Measurements from ENCODE around the gene SUPT3H.
"Not testable (repeated sequence)": the region's sequence is repeated elsewhere in the genome, so short reads cannot be mapped to it uniquely, and the experiment has no call there.

The SUPT3H gene

GRCh38 chr6:45044086-45044485, 333.6 kb downstream of the SUPT3H start:
- H3K27ac ChIP-seq (ENCODE audit: low read length), result no peak overlapping the region
- H3K4me1 ChIP-seq (ENCODE audit: insufficient read depth, low read length), result 0 out of 2 replicates have a peak, but pooled peaks cover 2% of the 10 kb centered on the region
- H3K4me3 ChIP-seq (ENCODE audit: low read length), result no peak overlapping the region
- no peaks in the 10 kb centered on the region for H3K36me3 ChIP-seq (ENCODE audit: insufficient read depth, low read depth, low read length)
- H3K9ac ChIP-seq (ENCODE audit: low read depth, low read length), result no peak overlapping the region
- H3K27me3 ChIP-seq (ENCODE audit: insufficient read depth, low read length), result no peaks in the 10 kb centered on the region
- H3K9me3 ChIP-seq (ENCODE audit: insufficient read depth, low read depth, low read length), result no peaks in the 10 kb centered on the region

GRCh38 chr6:45042673-45043072, 335.1 kb downstream of the SUPT3H start:
- not testable (repeated sequence) for H3K27ac ChIP-seq (ENCODE audit: low read length); H3K27me3 ChIP-seq (ENCODE audit: insufficient read depth, low read length)

GRCh38 chr6:45038226-45038625, 339.5 kb downstream of the SUPT3H start:
- Histone ChIP-seq H3K36me3 (ENCODE audit: insufficient read depth, low read depth, low read length) (no peaks in the 10 kb centered on the region), H3K27me3 (ENCODE audit: insufficient read depth, low read length) (no peaks in the 10 kb centered on the region), H3K4me1 (ENCODE audit: insufficient read depth, low read length) (no peaks in the 10 kb centered on the region), H3K27ac (ENCODE audit: low read length) (no peak overlapping the region), H3K4me3 (ENCODE audit: low read length) (no peak overlapping the region), H3K9me3 (ENCODE audit: insufficient read depth, low read depth, low read length) (no peaks in the 10 kb centered on the region), H3K9ac (ENCODE audit: low read depth, low read length) (no peak overlapping the region)

More at GRCh38 chr6:45042673-45043072, 335.1 kb downstream of the SUPT3H start:
- not testable (repeated sequence) for H3K4me3 ChIP-seq (ENCODE audit: low read length); H3K9me3 ChIP-seq (ENCODE audit: insufficient read depth, low read depth, low read length); H3K36me3 ChIP-seq (ENCODE audit: insufficient read depth, low read depth, low read length); H3K4me1 ChIP-seq (ENCODE audit: insufficient read depth, low read length); H3K9ac ChIP-seq (ENCODE audit: low read depth, low read length)

- H3K4me3 ChIP-seq (ENCODE audit: low read length), result no peak overlapping the region
- H3K36me3 ChIP-seq (ENCODE audit: insufficient read depth, low read depth, low read length), result no peaks in the 10 kb centered on the region
- no peak overlapping the region for H3K27ac ChIP-seq (ENCODE audit: low read length)
- no peaks in the 10 kb centered on the region for H3K9me3 ChIP-seq (ENCODE audit: insufficient read depth, low read depth, low read length)
- no peaks in the 10 kb centered on the region for H3K27me3 ChIP-seq (ENCODE audit: insufficient read depth, low read length)
- no peak overlapping the region for H3K9ac ChIP-seq (ENCODE audit: low read depth, low read length)
- no peaks in the 10 kb centered on the region for H3K4me1 ChIP-seq (ENCODE audit: insufficient read depth, low read length)
Observed at GRCh38 chr6:45036103-45036502, 341.6 kb downstream of the SUPT3H start.

- Histone ChIP-seq H3K36me3 (ENCODE audit: insufficient read depth, low read depth, low read length) (no peaks in the 10 kb centered on the region), H3K9me3 (ENCODE audit: insufficient read depth, low read depth, low read length) (no peaks in the 10 kb centered on the region), H3K4me1 (ENCODE audit: insufficient read depth, low read length) (no peaks in the 10 kb centered on the region), H3K9ac (ENCODE audit: low read depth, low read length) (no peak overlapping the region), H3K27ac (ENCODE audit: low read length) (no peak overlapping the region), H3K4me3 (ENCODE audit: low read length) (no peak overlapping the region), H3K27me3 (ENCODE audit: insufficient read depth, low read length) (no peaks in the 10 kb centered on the region)
Observed at GRCh38 chr6:45032426-45032825, 345.3 kb downstream of the SUPT3H start.

GRCh38 chr6:45031601-45032000, 346.1 kb downstream of the SUPT3H start:
- Histone ChIP-seq H3K27ac (ENCODE audit: low read length) (no peak overlapping the region), H3K27me3 (ENCODE audit: insufficient read depth, low read length) (no peaks in the 10 kb centered on the region), H3K9ac (ENCODE audit: low read depth, low read length) (no peak overlapping the region), H3K9me3 (ENCODE audit: insufficient read depth, low read depth, low read length) (no peaks in the 10 kb centered on the region), H3K4me1 (ENCODE audit: insufficient read depth, low read length) (no peaks in the 10 kb centered on the region), H3K4me3 (ENCODE audit: low read length) (no peak overlapping the region), H3K36me3 (ENCODE audit: insufficient read depth, low read depth, low read length) (no peaks in the 10 kb centered on the region)

- Histone ChIP-seq H3K27ac (ENCODE audit: low read length) (no peak overlapping the region), H3K27me3 (ENCODE audit: insufficient read depth, low read length) (no peaks in the 10 kb centered on the region), H3K9me3 (ENCODE audit: insufficient read depth, low read depth, low read length) (no peaks in the 10 kb centered on the region), H3K36me3 (ENCODE audit: insufficient read depth, low read depth, low read length) (no peaks in the 10 kb centered on the region), H3K4me3 (ENCODE audit: low read length) (no peak overlapping the region), H3K9ac (ENCODE audit: low read depth, low read length) (no peak overlapping the region), H3K4me1 (ENCODE audit: insufficient read depth, low read length) (no peaks in the 10 kb centered on the region)
Observed at GRCh38 chr6:45027126-45027525, 350.6 kb downstream of the SUPT3H start.

- no peaks in the 10 kb centered on the region for H3K4me1 ChIP-seq (ENCODE audit: insufficient read depth, low read length)
Observed at GRCh38 chr6:45026003-45026516, 351.7 kb downstream of the SUPT3H start.

GRCh38 chr6:45024610-45025009, 353.1 kb downstream of the SUPT3H start:
- Histone ChIP-seq H3K4me1 (ENCODE audit: insufficient read depth, low read length) (no peaks in the 10 kb centered on the region), H3K9me3 (ENCODE audit: insufficient read depth, low read depth, low read length) (no peaks in the 10 kb centered on the region), H3K9ac (ENCODE audit: low read depth, low read length) (no peak overlapping the region), H3K4me3 (ENCODE audit: low read length) (no peak overlapping the region), H3K36me3 (ENCODE audit: insufficient read depth, low read depth, low read length) (no peaks in the 10 kb centered on the region), H3K27ac (ENCODE audit: low read length) (no peak overlapping the region), H3K27me3 (ENCODE audit: insufficient read depth, low read length) (no peaks in the 10 kb centered on the region)

More at GRCh38 chr6:45026003-45026516, 351.7 kb downstream of the SUPT3H start:
- no peaks in the 10 kb centered on the region for H3K36me3 ChIP-seq (ENCODE audit: insufficient read depth, low read depth, low read length)
- no peaks in the 10 kb centered on the region for H3K27me3 ChIP-seq (ENCODE audit: insufficient read depth, low read length)
- H3K9me3 ChIP-seq (ENCODE audit: insufficient read depth, low read depth, low read length), result no peaks in the 10 kb centered on the region
- H3K27ac ChIP-seq (ENCODE audit: low read length), result no peak overlapping the region
- no peak overlapping the region for H3K9ac ChIP-seq (ENCODE audit: low read depth, low read length)
- no peak overlapping the region for H3K4me3 ChIP-seq (ENCODE audit: low read length)

- Histone ChIP-seq H3K27ac (ENCODE audit: low read length) (no peak overlapping the region), H3K9me3 (ENCODE audit: insufficient read depth, low read depth, low read length) (no peaks in the 10 kb centered on the region), H3K9ac (ENCODE audit: low read depth, low read length) (no peak overlapping the region), H3K4me1 (ENCODE audit: insufficient read depth, low read length) (no peaks in the 10 kb centered on the region), H3K4me3 (ENCODE audit: low read length) (no peak overlapping the region), H3K36me3 (ENCODE audit: insufficient read depth, low read depth, low read length) (no peaks in the 10 kb centered on the region), H3K27me3 (ENCODE audit: insufficient read depth, low read length) (no peaks in the 10 kb centered on the region)
Observed at GRCh38 chr6:45021676-45022075, 356.1 kb downstream of the SUPT3H start.

- peaks cover 4% of the 10 kb centered on the region; the same call in 1 of the 2 replicates for H3K36me3 ChIP-seq (ENCODE audit: insufficient read depth, low read depth, low read length)
- H3K27me3 ChIP-seq (ENCODE audit: insufficient read depth, low read length), result no peaks in the 10 kb centered on the region
- H3K9ac ChIP-seq (ENCODE audit: low read depth, low read length), result no peak overlapping the region
- no peak overlapping the region for H3K4me3 ChIP-seq (ENCODE audit: low read length)
- no peaks in the 10 kb centered on the region for H3K9me3 ChIP-seq (ENCODE audit: insufficient read depth, low read depth, low read length)
- no peak overlapping the region for H3K27ac ChIP-seq (ENCODE audit: low read length)
- H3K4me1 ChIP-seq (ENCODE audit: insufficient read depth, low read length), result 0 out of 2 replicates have a peak, but pooled peaks cover 3% of the 10 kb centered on the region
Observed at GRCh38 chr6:45012687-45013086, 365.0 kb downstream of the SUPT3H start.

GRCh38 chr6:45009576-45009975, 368.2 kb downstream of the SUPT3H start:
- H3K4me3 ChIP-seq (ENCODE audit: low read length), result no peak overlapping the region
- H3K9ac ChIP-seq (ENCODE audit: low read depth, low read length), result no peak overlapping the region
- H3K9me3 ChIP-seq (ENCODE audit: insufficient read depth, low read depth, low read length), result no peaks in the 10 kb centered on the region
- H3K27ac ChIP-seq (ENCODE audit: low read length), result no peak overlapping the region
- H3K4me1 ChIP-seq (ENCODE audit: insufficient read depth, low read length), result 0 out of 2 replicates have a peak, but pooled peaks cover 3% of the 10 kb centered on the region
- peaks cover 4% of the 10 kb centered on the region; the same call in 1 of the 2 replicates for H3K36me3 ChIP-seq (ENCODE audit: insufficient read depth, low read depth, low read length)
- H3K27me3 ChIP-seq (ENCODE audit: insufficient read depth, low read length), result no peaks in the 10 kb centered on the region
